GM18505 (cell line): Measurements from ENCODE around the gene OPTC.

ENCODE experiments used
- ATAC-seq: cut with Tn5 transposase; IDR thresholded peaks from one replicate; pipeline ENCODE4 v1.9.1; 2021; ENCODE audit not compliant: unreplicated experiment
- POLR2A ChIP-seq: IDR thresholded peaks from 4 replicates; pipeline ENCODE4 v1.6.1; 2011; ENCODE audit warnings: borderline replicate concordance; ENCODE audit not compliant: insufficient read depth, insufficient read length; ENCODE audit errors: extremely low read depth

Gene OPTC

DNA sequence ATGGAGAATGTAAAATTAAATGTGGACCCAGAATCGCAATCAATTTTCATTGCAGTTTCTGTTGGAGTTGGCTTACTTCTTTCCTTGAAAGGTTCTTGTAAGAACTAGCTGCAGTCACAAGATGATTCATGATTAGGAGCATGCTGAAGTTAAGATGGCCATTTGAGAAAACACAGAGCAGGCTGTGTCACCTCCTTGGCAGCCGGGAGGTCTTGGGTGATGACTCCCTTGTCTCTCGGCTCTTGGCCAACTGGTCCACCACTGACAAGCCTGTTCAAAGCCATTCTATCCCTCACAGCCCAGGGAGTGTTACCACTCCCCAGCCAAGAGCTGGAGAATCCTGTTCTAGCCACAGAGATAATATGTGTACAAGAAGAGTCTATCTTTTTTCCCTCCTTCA, 40.6 kb downstream of the OPTC start:
- TF ChIP-seq POLR2A, result no peak
- ATAC-seq, result no peak

DNA sequence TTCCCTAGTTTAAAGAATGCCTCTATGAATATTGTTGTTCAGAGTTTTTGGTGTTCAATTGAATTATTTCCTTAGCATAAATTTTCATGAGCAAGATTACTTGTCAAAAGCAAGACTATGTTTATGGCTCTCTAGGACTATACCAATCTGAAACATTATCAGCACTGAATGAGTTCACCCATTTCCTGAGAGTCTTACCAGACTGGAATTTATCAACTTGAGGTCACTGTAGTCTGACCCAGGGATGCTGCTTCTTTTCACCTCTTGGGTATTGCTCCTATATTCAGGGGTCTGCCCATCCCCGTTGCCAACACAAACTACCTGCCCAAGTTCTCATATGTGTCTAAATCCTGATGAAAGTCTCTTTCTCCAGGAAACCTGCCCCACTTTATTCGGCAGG, 42.6 kb downstream of the OPTC start:
- TF ChIP-seq POLR2A, result no peak
- ATAC-seq, result no peak

DNA sequence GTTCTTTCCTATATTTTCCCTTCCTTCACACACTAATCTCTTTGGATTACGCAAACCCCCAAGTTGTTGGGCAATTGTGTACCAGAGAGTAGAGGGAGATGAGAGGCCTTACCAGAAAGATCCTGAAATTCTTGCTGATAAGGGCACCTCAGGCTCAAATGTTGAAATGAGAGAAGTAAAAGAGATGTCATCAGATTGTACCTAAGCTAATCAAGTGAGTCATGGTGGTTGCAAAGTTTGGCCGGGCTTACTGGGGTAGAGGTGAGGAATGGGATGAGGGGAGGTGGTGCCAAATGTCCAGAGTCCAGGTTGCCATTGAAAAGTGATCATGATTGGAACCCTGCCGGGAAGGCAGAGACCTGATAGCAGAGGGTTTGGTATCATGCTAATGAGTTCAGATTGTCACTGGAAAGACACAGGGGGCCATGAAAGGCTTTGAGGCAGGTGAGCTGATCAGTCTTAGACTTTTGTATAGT, 43.1 kb downstream of the OPTC start:
- no peak for ATAC-seq
- no peak for TF ChIP-seq POLR2A

DNA sequence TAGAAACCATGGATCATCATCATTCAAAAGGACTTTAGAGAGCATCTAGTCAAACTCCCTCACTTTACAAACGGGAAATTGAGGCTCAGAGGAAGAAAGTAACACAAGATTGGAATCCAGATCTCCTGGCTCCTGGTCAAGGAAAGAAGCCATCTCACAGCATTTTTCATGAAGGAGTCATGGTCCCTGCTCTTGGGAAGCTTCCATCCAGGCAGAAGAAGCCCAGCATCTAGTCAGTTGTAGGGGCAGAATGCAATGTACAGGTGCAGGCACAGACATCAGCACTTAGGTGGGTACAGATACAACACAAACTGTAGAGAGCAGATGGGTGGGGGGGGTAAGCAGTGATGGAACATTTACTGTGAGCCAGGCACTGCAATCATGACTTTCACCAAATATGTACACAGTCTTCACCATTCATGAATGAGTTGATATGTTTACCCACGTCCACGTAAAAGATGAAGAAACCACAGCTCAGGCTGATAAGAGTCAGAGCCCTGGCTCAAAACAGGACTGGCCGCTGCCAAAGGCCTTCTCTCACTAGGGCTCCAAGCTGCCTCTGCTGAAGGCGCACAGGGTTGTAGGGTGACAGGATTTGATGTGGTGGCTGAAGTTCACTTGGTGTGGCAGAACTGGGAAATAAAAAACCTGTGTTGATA, 44.0 kb downstream of the OPTC start:
- no peak for TF ChIP-seq POLR2A
- ATAC-seq, result no peak

DNA sequence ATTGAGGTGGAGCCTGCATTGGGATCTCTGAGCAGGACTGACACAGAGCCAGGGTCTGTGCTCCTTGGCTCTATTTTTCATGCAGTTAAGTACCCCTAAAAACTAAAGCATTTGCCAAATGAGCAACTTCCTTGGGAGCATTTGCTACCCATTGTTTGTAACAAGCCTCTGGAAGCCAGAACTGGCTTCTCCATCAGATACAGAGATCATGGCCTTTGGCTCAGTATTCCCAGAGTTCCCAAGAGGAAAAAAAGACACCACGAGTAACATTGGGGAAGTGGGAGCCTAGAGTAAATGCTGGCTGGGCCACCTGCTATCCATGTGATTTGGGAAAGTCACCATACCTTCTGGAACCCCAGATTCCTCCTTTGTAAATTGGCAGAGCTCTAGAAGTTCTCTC, 44.8 kb downstream of the OPTC start:
- TF ChIP-seq POLR2A, result no peak
- no peak for ATAC-seq

DNA sequence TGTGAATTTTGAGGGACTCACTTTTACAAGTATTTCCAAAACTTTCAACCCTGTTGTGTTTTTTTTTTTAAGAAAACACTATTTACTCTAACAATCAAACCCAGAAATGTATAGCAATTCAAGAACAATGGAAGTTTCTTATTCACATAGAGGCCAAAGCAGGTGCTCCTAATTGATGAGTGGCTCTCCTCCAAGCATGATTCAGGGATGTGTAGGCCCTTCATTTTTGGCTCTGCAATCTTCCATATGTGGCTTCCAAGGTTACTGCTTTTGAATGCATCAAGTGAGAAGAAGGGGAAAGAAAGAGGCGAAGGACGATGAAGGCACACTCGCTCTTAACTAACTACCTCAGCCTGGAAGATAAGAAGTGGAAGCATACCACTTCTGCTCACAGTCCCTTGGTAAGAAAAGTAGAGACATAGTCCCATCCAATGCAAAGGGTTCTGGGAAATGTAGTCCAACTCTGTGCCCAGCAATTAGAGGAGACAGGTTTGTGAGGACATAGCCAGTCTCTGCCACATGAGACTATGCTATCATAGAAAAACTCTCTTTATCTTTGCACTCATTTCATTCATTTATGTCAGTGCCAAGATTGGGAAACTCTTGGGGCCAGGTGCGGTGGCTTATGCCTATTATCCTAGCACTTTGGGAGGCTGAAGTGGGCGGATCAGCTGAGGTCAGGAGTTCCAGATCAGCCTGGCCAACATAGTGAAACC, 46.0 kb downstream of the OPTC start:
- ATAC-seq, result no peak
- TF ChIP-seq POLR2A, result no peak

DNA sequence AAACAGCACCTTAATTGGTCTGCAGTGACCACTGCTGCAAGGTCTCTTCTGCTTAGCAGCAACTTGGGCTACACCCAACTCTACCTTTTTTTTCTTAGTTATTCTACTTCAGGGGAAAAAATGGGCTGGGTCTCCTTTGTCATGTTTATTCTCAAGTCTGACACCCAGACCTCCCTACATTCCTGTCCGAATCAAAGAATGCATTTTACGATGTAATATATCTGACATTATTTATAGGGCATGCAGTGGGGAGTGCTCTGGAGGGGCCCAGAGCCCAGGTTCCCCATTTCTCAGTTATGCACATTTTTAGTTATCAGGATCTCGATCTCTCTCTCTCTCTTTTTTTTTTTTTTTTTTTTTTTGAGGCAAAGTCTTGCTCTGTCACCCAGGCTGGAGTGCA, 50.5 kb downstream of the OPTC start:
- no peak for ATAC-seq
- no peak for TF ChIP-seq POLR2A

DNA sequence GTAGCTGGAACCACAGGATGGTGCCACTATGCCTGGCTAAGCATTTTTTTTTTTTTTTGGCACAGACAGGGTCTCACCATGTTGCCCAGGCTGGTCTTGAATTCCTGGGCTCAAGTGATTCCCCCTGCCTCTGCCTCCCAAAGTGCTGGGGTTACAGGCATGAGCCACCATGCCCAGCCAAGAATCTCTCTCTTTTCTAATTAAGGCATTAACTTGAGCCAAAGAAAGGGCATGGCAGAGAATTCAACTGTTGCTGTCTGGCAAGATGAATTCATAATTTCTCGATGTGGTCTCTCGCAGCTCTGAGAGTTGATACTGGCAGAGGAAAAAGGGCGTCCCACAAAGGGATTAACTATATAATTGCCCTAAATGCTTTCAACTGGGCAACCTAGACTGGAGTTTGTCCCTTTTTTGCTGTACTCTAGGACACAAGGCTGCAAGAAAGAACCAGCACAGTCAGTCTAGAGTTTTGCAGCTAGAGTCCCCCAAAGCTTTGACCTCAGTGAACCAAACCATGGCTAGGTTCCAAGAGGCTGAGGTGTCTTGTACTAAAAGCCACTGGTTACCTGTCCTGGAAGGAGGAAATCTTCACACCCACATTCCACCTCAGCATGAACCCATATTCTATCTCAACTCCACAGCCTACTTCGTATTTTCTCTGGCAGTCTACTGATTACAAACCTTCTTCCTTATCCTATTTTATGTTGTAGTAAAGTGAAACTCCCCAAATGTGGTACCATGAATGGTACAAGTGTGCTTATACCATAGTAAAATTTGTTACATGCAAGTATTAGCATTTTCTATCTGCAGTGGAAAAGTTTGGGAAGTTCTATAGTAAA, 51.2 kb downstream of the OPTC start:
- TF ChIP-seq POLR2A, result no peak
- no peak for ATAC-seq

DNA sequence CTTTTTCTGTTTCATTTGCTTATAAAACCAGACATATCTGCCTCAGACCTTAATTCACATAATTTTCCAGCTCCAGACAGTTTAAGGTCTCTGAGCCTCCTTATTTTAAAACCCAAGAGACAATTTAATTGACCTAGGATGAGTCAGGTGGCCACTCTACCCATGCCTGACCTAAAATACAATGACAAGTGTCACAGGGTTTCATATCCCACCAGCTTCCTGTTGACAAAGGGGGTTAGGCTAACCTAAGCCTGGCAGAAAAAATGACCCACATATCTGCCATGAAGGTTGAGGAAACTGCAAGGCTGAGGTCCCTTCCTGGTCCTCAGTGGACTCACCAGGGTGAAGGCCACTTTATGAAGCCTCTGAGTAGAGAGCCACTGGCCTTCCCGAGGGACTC, 52.3 kb downstream of the OPTC start:
- ATAC-seq, result no peak

DNA sequence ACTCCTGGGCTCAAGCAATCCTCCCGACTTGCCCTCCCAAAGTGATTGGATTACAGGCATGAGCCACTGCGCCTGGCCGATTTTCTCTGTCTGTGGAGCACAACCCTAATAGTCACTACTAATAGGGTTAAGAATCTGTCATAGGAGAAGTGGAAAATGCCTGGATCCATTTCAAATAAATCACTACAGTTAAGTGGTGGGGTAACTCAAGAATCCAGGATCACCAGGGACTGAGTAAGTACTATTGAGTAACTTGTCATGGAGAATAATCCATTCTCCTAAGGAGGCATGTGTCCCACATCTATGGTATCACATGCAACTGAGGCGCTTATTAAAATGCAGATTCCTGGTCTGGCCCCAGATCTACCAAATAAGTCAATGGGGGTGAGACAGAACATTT, 53.2 kb downstream of the OPTC start:
- TF ChIP-seq POLR2A, result no peak

More for the DNA sequence above, 52.3 kb downstream of the OPTC start:
- TF ChIP-seq POLR2A, result no peak

DNA sequence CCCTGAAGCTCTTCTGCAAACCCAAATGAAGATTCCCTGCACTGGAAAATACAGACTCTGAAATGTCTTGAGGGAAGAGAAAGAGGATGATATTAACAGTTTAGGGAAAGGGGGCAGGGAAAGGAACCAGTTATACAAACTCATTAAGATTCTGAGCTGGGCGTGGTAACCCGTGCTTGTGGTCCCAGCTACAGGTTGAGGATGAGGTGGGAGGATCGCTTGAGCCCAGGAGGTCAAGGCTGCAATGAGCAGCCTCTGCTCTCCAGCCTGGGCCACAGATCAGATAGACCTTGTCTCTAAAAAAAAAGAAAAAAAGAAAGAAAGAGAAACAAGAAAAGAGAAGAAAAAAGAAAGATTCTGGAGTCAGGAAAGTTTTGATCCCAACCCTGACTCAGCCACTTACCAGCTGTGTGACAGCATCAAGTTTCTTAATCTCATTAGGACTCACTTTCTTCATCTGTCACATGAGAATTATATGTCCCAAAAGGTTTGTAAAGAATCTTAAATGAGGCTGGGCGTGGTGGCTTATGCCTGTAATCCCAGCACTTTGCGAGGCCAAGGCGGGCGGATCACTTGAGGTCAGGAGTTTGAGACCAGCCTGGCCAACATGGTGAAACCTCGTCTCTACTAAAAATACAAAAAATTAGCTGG, 53.9 kb downstream of the OPTC start:
- no peak for ATAC-seq
- no peak for TF ChIP-seq POLR2A

More for the DNA sequence above, 53.2 kb downstream of the OPTC start:
- no peak for ATAC-seq

DNA sequence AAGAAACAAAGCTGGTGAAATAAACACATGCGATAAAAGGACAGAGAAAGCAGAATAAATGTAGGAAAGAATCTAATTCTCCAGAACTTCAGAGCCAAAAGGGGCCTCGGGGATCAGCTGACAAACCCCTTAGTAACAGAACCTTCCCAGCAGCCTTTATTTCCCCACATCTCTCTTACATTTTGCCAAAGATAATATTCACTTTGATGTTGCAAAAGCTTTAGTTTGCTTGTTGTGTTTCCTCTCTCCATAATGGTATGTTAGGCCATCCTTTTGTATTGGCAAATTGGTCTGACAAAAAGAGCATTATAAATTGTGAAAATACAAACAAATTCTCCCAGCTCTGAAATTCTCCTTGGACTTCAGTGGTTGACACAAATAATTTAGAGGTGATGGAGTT, 54.9 kb downstream of the OPTC start:
- TF ChIP-seq POLR2A, result no peak

DNA sequence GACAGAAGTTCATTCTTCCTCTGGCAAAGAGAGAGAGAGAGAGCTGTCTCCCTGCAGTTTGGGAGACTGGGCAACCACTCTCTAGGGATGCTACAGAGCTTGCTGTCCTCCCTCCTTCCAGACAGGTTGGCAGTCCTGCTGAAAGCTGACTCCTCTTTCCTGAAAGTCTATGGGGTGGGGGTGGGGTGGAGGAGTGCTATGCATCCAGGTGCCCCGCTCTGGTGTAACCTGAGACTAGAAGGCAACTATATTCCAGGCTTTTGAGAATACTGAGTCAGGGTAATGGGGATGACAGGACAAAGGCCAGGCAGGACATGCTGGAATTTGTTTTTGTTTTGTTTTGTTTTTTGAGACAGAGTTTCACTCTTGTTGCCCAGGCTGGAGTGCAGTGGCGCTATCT, 55.4 kb downstream of the OPTC start:
- no peak for TF ChIP-seq POLR2A
- no peak for ATAC-seq

More for the DNA sequence above, 54.9 kb downstream of the OPTC start:
- ATAC-seq, result no peak
